Activated T-cell treated with anti-CD3 and anti-CD28 coated beads for 24 hours (primary cell): ENCODE data around the gene ADRM1.

Experiments
- DNase-seq: peaks from one replicate; pipeline ENCODE4 v3.0.0-alpha.2; 2020; ENCODE audit warnings: low read depth

ADRM1 gene

DNA sequence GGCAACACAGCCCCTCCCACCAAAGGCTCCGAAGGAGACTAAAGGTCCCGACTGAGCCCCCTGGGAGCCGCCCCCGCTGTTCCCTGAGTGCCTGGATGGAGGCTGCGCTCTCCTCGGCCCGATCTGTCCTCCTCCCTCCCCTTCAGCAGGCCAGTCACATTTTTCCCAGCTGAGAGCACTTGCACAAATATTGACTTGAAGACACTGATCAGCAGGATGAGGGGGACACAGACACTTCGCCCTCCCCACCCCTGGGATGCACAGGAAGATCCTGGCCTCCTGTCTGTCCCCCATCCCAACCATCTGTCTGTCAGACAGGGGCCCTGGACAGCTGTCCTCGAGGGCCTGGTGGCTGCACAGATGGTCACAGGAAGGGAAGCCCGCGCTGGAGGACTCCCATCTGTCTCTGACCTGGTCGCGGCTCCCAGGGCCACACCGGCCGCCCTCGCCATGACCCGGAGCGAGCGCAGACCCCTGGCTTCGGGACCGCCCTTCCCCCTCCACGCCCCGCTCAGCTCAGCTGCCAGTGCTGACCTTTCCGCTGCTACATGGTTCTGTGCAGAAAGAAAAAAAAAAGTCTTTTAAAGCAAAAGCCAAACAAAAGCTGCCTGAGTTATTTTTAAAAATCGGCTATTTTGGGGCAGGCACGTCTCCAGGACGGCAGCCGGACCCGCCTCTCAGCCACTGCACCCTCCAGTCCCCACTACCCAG is 53.2 kb downstream of the ADRM1 start:
- no peak for DNase-seq

DNA sequence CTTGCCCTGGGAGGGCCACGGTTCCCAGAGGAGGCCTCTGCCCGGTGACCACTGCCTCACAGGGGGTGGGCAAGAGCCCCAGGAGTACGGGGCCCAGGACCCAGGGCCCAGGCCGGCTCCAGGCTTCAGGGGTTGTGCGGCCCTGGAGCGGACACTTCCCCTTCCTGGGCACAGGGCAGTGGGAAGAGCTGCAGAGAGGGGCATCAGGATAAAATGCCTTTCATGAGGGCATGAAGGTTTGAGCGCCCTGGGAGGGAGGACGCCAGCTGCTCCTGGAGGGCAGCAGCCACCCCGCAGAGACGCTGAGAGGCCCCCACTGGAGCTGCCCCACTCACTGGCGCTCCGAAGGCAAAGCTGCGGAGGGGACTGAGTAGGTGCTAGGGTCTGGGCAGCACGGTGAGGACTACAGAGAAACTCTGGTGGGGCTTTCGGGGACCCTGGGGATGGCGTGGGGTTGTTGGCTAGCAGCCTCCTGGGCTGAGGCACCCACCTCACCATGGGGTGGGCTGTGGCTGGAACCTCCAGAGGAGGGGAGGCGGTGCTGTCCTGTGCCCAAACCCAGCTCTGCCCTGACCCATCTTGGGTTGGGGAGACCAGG is 53.9 kb downstream of the ADRM1 start:
- no peak for DNase-seq

DNA sequence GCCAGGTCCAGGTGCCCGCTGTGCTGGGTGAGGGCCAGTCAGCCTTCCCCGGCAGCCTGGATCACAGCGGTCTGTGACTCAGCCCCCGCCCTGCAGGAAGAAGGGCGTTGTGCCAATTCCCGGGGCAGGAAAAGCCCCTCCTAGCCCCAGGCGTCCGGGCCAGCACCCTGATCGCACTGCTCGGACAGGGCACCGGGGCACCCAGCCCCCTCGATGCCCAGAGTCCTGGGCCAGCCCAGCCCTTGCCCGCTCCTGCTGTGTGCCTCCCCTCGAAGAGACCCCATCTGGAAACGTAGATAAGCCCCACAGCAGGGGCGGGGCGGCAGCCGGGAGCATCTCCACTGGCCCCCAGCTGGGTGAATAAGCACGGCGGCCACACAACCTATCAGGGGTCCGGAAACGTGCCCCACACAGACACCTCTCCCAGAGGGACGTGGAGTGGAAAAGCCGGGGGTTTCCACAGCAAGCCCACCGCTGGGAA is 54.4 kb downstream of the ADRM1 start:
- DNase-seq: no peak

DNA sequence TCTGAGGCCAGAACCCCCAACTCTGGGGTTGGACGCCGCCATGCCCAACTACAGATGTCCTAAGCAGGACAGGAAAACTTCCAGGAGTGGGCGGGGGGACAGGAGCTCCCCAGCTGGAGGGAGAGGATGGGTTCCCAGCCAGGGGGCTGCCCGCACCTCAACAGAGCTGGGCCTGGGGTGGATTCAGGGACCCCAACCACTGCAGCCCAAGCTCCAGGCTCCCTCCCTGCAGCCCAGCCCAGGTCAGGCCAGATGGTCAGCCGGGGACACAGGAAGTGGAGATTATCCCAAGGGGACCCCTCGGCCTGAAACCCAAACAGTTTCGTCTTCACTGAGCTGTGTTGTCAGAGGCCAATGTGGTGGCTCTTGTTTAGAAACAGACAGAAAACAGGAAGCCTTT is 54.9 kb downstream of the ADRM1 start:
- no peak for DNase-seq
